Keratinocyte (primary cell): Measurements from ENCODE around the gene FMNL3.

Source experiments
- CTCF ChIP-seq, 3 experiments: IDR thresholded peaks in 1 of 3; conservative IDR thresholded peaks in 1 of 3; optimal IDR thresholded peaks in 1 of 3; 2 replicates in 2 of 3; 3 replicates in 1 of 3; pipeline versions ENCODE3 to v1.5.1; 2011; ENCODE audit warnings: low read length in 3 of 3, mild to moderate bottlenecking in 3 of 3, moderate library complexity in 2 of 3, control low read depth in 1 of 3, inconsistent platforms in 1 of 3; ENCODE audit not compliant: insufficient read depth in 2 of 3; ENCODE audit errors: extremely low read depth in 1 of 3
- EZH2 ChIP-seq: IDR thresholded peaks from one replicate; pipeline ENCODE4 v1.6.1; 2012; ENCODE audit warnings: inconsistent platforms, mild to moderate bottlenecking, low read length, moderate library complexity

DNA sequence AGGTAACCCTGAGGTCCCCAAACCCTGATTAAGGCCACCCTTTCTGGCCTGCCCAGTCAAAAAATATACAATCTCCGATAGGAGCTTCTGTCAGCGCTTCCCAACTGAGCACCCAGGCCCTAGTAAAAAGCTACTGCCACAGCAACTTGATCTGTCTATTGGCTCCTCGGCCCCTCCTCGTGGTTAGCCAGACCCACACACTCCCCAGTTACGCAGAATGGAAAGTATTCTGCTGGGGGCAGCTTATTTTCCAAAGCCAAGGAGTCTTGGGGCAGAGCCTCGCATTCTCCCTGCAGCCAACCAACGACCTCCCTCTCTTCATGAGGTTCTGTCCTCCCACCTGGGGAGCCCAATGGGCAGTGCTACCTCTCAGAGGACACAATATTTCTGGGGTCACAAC lies 32.1 kb downstream of the FMNL3 start:
- TF ChIP-seq CTCF (optimal IDR thresholded peaks at IDR 0.05 in 1 of 3, IDR thresholded peaks at IDR 0.05 in 1 of 3, conservative IDR thresholded peaks at IDR 0.05 in 1 of 3; ENCODE audit: extremely low read depth in 1 of 3, insufficient read depth in 2 of 3, low read length in 3 of 3) (no peak), EZH2 (no peak)
